Esophagus (tissue), 2 donors: ENCODE results near the gene VIPR2. TPM values are rescaled to one million over a fixed set of nuclear protein-coding genes. Genes with fewer than 3 reads are reported as not detected.

ENCODE experiments used
- H3K27ac ChIP-seq, 2 donors: one replicate each; pipeline ENCODE4 v1.5.1; 2013; ENCODE audit warnings: low read depth in 2 of 2, mild to moderate bottlenecking in 2 of 2, inconsistent platforms in 1 of 2, low read length in 1 of 2, moderate library complexity in 1 of 2
- H3K27me3 ChIP-seq, 2 donors: one replicate each; pipeline ENCODE4 v1.6.1; 2013; ENCODE audit warnings: low read length in 2 of 2, control low read depth in 1 of 2, mild to moderate bottlenecking in 1 of 2; ENCODE audit not compliant: insufficient read depth in 2 of 2, control insufficient read depth in 1 of 2
- H3K36me3 ChIP-seq, 2 donors: one replicate each; pipeline ENCODE4 v1.6.1; 2013; ENCODE audit warnings: low read length in 1 of 2; ENCODE audit not compliant: control insufficient read depth in 2 of 2, insufficient read depth in 2 of 2
- H3K4me1 ChIP-seq, 2 donors: one replicate each; pipeline ENCODE4 v1.6.1; 2013; ENCODE audit warnings: low read length in 1 of 2; ENCODE audit not compliant: control insufficient read depth in 2 of 2, insufficient read depth in 2 of 2
- H3K4me3 ChIP-seq, 2 donors: one replicate each; pipeline ENCODE4 v1.5.1; 2013; ENCODE audit warnings: low read length in 2 of 2, mild to moderate bottlenecking in 2 of 2, low read depth in 1 of 2, moderate library complexity in 1 of 2
- H3K9me3 ChIP-seq, 2 donors: one replicate each; pipeline ENCODE4 v1.6.1; 2013; ENCODE audit warnings: mild to moderate bottlenecking in 2 of 2, low read depth in 1 of 2, low read length in 1 of 2, moderate library complexity in 1 of 2; ENCODE audit not compliant: control insufficient read depth in 2 of 2, insufficient read depth in 1 of 2
- WGBS, 2 donors: extraction: QIAGEN DNeasy Blood & Tissue Kit; methylation state at CpG; one replicate each; pipeline ENCODE4 v1.1.7; 2013; 5-methylcytosine and 5-hydroxymethylcytosine counted together
- polyA plus RNA-seq, 2 donors: library from polyadenylated mRNA; stranded (reverse); fragments of 200-250 nt; gene quantifications; one replicate each; pipeline ENCODE4 v1.2.3, GENCODE V29; 2013
- donor health status: healthy with polysubstance abuse.
- donor health status: Bipolar disorder and iron deficiency.

Gene VIPR2
- polyA plus RNA-seq, 2 donors, result 0.39 to 0.40 TPM

DNA sequence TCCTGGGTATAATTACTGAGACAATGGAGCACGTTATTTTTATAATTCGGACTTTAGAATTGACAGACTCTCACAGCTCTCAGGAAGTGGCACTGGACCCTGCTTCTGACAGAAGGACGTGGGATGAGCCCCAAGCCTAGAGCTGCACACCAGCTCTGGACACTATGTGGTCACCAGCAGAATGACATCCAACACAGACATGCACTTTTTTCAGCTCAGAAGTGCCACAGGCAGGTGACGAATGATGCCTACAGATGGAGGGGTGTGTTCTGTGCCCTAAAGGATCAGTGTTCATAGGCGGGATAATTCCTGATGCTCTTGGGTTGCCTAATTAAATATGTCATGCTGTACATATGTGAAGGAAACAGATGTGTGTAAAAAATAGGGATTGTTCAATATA is 87.9 kb downstream of the VIPR2 start:
- WGBS, 2 donors, result 67 to 73% methylated on average over 5 of the region's 5 CpGs
- H3K4me3 ChIP-seq, result no peak overlapping the region
- no peaks in the 10 kb centered on the region for H3K4me1 ChIP-seq
- H3K36me3 ChIP-seq, result no peaks in the 10 kb centered on the region
- H3K27me3 ChIP-seq, result no peaks in the 10 kb centered on the region
- peaks cover 0 to 5% of the 10 kb centered on the region in 2 donors for H3K9me3 ChIP-seq
- H3K27ac ChIP-seq, result no peak overlapping the region

DNA sequence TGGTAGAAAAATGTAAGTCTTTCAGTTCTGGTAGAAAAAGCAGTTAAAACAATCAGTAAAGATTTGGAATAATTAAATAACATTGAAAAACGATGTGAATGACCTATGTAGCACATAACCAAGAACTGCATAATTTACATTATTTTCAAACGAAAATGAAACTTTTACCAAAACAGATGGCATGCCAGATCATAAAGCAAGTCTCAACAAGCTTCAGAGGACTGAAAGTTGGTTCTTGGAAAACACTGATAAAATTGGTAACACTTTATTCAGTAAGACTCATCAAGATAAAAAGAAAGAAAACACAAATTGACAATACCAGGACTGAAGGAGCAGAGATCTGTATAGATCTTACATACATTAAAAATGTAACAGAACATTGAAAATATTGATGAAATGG is 92.8 kb downstream of the VIPR2 start:
- 35 to 50% methylated on average over 2 of the region's 2 CpGs for WGBS, 2 donors
- H3K27ac ChIP-seq, result no peak overlapping the region
- no peaks in the 10 kb centered on the region for H3K4me1 ChIP-seq
- no peak overlapping the region for H3K4me3 ChIP-seq
- no peaks in the 10 kb centered on the region for H3K36me3 ChIP-seq
- H3K27me3 ChIP-seq, result no peaks in the 10 kb centered on the region
- peaks cover 0 to 3% of the 10 kb centered on the region in 2 donors for H3K9me3 ChIP-seq

DNA sequence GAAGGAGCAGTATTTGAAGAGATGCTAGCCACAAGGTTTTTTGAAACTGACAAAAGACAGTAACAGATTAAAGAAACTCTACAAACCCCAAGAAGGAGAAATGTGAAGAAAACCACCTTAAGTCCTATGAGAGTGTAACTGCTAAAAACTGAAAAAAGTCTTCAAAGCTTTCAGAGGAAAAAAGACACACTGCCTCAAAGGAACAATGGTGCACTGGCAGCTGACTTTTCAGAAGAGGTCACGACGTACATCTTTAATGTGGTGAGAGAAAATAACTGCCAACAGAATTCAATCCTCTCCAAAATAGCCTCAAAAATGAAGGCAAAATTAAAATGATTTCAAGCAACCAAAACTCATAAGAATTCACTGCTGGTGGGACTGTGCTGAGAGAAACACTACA is 94.0 kb downstream of the VIPR2 start:
- 81% methylated on average over 2 of the region's 2 CpGs for WGBS, 2 donors
- H3K36me3 ChIP-seq, result no peaks in the 10 kb centered on the region
- no peak overlapping the region for H3K4me3 ChIP-seq
- H3K27me3 ChIP-seq, result no peaks in the 10 kb centered on the region
- no peak overlapping the region for H3K27ac ChIP-seq
- H3K4me1 ChIP-seq, result no peaks in the 10 kb centered on the region
- H3K9me3 ChIP-seq, result peaks cover 0 to 3% of the 10 kb centered on the region in 2 donors

DNA sequence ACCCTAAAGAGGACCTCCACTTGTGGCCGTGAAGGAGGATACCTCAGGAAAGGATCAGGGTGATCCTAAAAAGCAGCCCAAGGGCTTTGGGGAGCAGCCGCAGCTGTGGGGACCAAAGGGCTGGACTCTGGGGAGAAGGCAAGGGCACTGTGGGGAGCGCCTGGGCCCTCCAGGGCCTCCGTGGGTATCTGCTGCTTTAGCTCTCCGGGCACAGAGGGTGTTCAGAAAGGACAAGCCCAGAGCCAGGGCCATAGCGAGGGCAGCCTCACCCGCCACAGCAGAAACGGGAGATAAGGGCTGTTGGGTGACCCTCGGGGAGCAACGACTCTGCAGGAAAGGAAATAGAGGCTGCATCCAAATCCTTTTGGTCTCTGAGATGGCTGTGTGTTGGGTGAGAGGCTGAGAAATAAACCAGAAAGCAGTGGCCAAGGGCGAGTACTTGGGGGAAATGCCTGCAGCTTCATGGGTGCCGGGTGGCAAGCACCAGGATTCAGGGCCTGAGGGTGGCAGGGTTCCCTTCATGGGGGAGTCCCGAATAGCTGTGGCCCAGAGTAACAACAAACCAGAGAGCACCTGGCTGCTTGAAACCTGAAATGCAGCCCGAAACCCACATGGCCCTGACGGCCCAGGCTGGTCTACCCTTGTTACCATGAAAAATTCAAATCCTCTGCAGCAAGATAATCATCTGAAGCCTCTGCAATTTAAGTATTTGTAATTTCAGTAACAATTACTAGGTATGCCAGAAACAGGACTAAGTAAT is 95.2 kb downstream of the VIPR2 start:
- Histone ChIP-seq H3K27me3 (no peaks in the 10 kb centered on the region), H3K4me3 (no peak overlapping the region), H3K4me1 (no peaks in the 10 kb centered on the region), H3K27ac (no peak overlapping the region), H3K9me3 (peaks cover 2 to 3% of the 10 kb centered on the region in 2 donors), H3K36me3 (no peaks in the 10 kb centered on the region)
- 88 to 89% methylated on average over 15 of the region's 15 CpGs for WGBS, 2 donors

DNA sequence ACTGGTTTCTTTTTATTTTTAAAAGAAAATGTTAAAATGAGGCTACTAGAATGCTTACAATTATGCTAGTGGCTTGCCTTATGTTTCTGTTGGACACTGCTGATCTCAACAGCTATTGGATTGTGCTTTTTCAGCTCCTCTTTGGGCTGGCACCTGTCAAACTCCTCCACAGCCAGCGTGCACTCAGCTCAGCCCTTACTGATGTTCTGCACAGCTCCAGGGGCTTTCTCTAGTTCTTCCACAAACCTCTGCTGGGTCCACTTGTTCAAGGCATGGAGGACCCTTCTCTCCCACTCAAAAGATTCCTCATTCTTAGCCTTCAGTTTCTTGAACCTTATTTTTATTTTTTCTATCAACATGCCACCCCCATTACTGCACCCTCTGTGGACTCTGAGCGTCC is 96.0 kb downstream of the VIPR2 start:
- no peaks in the 10 kb centered on the region for H3K27me3 ChIP-seq
- H3K9me3 ChIP-seq, result peaks cover 2 to 3% of the 10 kb centered on the region in 2 donors
- H3K4me1 ChIP-seq, result no peaks in the 10 kb centered on the region
- H3K36me3 ChIP-seq, result no peaks in the 10 kb centered on the region
- WGBS, 2 donors, result 76 to 83% methylated on average over 2 of the region's 2 CpGs
- H3K4me3 ChIP-seq, result no peak overlapping the region
- H3K27ac ChIP-seq, result no peak overlapping the region

DNA sequence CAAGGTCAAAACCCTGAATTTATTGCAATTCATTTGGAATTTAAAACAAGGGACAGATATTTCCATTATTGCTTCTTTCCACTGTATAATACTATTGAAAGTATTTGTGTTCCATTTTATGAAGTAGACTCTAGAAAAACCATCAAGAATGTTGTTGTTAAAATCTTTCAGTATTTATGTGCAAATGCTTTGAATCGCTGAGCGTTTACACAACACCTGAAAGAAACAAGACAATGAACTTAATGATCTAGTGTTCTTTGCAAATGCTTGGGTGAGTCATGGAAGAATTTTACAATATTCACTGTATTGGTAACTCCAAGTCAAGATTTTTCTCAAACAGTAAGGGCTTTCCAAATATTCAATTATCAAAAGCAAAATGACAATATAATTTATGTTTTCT is 97.1 kb downstream of the VIPR2 start:
- H3K9me3 ChIP-seq, result peaks cover 3 to 5% of the 10 kb centered on the region in 2 donors
- no peaks in the 10 kb centered on the region for H3K36me3 ChIP-seq
- WGBS, 2 donors, result 69 to 79% methylated on average over 2 of the region's 2 CpGs
- H3K27ac ChIP-seq, result no peak overlapping the region
- no peak overlapping the region for H3K4me3 ChIP-seq
- peaks cover 0 to 3% of the 10 kb centered on the region in 2 donors for H3K4me1 ChIP-seq
- no peaks in the 10 kb centered on the region for H3K27me3 ChIP-seq

DNA sequence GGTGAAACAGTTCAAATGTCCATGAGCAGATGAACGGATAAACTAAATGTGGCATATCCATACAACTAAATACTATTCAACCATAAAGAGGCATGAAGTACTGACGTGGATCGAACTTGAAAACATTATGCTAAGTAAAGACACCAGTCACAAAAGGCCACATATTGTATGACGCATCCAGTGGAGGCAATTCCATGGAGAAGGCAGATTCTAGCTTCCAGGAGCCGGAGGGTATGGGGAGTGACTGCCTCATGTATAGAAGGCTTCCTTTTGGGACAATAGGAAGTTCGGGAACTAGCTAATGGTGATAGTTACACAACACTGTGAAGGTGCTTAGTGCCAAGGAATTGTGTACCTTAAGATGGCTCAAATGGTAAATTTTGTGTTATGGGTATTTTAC is 98.4 kb downstream of the VIPR2 start:
- Histone ChIP-seq H3K4me1 (peaks cover 0 to 3% of the 10 kb centered on the region in 2 donors), H3K27ac (no peak overlapping the region), H3K4me3 (no peak overlapping the region), H3K36me3 (no peaks in the 10 kb centered on the region), H3K27me3 (no peaks in the 10 kb centered on the region), H3K9me3 (peaks cover 3 to 5% of the 10 kb centered on the region in 2 donors)
- 87 to 93% methylated on average over 6 of the region's 6 CpGs for WGBS, 2 donors

DNA sequence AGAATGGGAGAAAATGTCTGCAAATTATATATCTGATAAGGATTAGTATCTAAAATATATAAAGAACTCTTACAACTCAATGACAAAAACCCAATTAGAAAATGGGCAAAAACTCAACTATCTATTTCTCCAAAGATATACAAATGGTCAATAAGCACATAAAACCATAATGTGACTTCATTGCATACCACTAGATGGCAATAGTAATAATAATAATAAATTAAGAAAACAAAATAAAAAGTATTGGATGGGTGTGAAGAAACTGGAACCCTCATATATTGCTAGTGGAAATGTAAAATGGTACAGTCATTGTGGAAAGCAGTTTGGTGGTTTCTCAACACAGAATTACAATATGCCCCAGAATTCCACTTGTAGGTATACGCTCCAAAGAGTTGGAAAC is 98.8 kb downstream of the VIPR2 start:
- Histone ChIP-seq H3K4me3 (no peak overlapping the region), H3K36me3 (no peaks in the 10 kb centered on the region), H3K27ac (no peak overlapping the region), H3K4me1 (peaks cover 0 to 3% of the 10 kb centered on the region in 2 donors), H3K27me3 (no peaks in the 10 kb centered on the region), H3K9me3 (peaks cover 3 to 5% of the 10 kb centered on the region in 2 donors)
- 97 to 100% methylated on average over 1 of the region's 1 CpG for WGBS, 2 donors

DNA sequence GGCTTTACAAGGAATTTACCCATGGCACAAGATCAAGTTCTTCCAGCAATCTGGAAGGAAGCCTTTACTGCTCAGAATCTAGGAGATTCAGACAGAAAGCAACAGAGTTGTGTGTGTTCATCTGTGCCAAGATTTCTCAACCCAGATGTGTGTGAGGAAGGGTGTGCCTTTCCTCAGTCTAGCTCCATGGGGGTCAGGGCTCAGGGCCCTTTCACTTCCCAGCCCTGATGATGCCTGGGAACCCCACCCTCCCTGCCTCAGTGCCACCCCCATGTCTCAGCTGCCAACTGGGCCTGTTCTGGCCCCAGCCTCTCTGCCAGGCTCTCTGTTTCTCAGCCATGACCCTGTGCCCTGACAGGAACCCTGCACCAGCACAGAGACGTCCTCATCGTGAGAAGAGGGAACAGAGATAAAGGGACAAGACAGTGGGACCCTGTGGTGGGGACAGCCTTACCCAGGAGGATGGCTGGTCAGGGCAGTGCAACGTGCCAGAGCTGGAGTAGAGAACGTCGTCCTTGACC is 102.0 kb downstream of the VIPR2 start:
- no peak overlapping the region for H3K4me3 ChIP-seq
- 74 to 79% methylated on average over 5 of the region's 5 CpGs for WGBS, 2 donors
- H3K27me3 ChIP-seq, result no peaks in the 10 kb centered on the region
- H3K27ac ChIP-seq, result no peak overlapping the region
- H3K9me3 ChIP-seq, result peaks cover 0 to 5% of the 10 kb centered on the region in 2 donors
- H3K36me3 ChIP-seq, result no peaks in the 10 kb centered on the region
- peaks cover 0 to 3% of the 10 kb centered on the region in 2 donors for H3K4me1 ChIP-seq

DNA sequence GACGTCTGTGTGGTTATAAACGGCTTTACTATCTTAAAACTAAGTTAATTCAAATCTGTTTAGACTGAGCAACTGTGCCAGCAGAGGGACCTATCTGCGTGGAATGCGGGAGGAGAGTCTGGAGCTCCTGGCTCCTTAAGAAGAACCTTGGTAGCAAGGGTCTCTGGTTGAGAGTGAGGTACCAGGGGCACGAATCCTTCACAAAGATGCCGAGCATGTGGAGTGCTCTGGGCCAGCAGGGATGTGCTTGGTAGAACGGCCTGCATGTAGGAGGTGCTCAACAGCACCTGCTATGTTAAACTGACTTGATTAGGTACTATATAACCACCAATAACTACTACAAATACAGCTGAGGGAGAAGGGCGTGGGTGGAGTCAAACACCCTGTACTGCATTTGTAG is 102.6 kb downstream of the VIPR2 start:
- no peak overlapping the region for H3K27ac ChIP-seq
- H3K27me3 ChIP-seq, result no peaks in the 10 kb centered on the region
- no peaks in the 10 kb centered on the region for H3K36me3 ChIP-seq
- 59 to 63% methylated on average over 8 of the region's 8 CpGs for WGBS, 2 donors
- H3K4me1 ChIP-seq, result peaks cover 0 to 3% of the 10 kb centered on the region in 2 donors
- no peak overlapping the region for H3K4me3 ChIP-seq
- H3K9me3 ChIP-seq, result peaks cover 0 to 5% of the 10 kb centered on the region in 2 donors
